ENCODE measurements around the gene ITPR3.

Gene ITPR3

DNA sequence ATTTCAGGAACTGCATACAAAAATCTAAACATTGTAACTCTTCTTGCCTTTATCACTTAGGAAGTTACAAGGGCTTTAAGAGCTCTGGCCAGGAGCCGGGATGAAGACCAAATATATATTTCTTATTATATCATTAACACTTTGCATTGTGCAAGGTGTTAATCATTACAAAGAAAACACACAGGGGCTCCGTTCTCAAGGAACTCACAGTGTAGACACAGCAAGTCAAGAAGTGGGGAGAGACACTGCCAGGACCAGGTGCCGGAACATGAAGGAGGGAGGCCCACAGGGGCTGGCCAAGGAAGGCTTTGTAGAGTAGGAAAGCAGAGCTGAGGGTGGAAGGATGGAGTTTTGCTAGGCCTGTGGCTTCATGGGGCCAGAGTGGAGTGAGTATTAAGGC lies 17.4 kb downstream of the ITPR3 start:
- no peak for DNase-seq (ENCODE audit: low spot score)

DNA sequence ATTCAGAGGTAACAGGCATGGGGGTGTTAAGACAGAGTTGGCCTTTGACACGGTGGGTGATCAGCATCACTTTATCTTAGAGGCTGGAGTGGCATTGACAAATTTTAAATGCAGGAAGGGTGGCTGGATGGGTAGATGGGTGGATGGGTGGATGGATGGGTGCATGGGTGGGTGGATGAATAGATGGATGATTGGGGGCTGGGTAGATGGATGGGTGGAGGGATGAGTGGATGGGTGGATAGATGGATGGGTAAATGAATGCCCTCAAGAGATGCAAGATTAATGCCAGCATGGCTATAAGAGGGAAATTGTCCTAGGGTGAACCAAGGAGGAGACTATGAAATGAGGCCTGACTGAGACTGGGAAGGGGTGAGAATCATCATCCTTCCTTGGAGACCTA lies 18.4 kb downstream of the ITPR3 start:
- no peak for DNase-seq (ENCODE audit: low spot score)

DNA sequence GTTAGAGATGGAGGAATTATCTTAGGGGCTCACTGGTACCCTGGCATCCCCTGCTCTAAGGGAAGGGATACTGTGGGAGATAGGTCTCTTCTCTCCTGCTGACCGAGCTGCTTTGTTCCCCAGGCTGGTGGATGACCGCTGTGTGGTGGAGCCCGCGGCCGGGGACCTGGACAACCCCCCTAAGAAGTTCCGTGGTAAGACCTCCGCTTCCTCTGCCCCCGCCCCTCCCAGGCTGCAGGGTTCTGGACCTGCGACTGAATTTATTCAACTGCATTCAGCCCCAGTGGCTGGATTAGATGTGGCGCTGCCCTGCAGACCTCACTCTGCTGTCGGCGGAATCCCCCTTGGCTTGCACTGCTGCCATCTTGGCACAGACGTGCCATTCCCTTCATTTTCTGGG lies 19.2 kb downstream of the ITPR3 start:
- no peak for DNase-seq (ENCODE audit: low spot score)

DNA sequence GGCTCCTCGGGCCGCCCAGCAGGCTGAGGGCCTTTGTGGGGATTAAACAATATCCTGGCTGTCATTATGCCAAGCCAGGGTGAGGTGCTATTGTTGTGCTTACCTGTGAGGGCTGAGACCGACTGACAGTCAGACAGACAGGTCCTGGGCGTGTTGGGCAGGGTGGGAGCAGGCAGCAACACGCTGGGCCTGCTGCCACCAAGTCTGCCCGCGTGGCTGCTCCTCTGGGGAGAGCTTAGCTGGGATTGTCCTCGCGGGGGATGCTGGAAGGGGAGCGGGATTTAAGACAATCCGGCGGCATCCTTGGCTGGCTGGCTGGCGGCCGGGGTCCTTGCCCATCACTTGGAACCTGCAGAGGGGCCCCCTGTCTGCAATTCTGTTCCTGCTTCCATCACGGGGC lies 20.0 kb downstream of the ITPR3 start:
- no peak for DNase-seq (ENCODE audit: low spot score)

DNA sequence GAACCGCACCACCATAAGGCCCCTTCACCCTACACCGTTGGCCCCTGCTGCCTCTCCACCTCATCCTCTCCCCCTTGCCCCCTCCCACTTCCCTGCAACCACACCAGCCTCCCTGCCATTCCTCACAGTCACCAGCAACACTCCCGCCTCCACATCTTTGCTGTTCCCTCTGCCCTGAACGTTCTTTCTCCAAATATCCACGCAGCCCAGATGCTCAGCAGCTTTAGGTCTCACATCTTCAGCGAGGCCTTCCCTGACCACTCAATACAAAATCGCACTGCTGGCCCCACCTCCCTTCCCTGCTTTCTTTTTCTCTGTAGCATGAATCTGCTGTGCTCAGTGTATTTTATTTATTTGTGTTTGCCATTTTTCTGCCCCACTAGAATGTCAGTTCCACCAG lies 20.5 kb downstream of the ITPR3 start:
- no peak for DNase-seq (ENCODE audit: low spot score)

DNA sequence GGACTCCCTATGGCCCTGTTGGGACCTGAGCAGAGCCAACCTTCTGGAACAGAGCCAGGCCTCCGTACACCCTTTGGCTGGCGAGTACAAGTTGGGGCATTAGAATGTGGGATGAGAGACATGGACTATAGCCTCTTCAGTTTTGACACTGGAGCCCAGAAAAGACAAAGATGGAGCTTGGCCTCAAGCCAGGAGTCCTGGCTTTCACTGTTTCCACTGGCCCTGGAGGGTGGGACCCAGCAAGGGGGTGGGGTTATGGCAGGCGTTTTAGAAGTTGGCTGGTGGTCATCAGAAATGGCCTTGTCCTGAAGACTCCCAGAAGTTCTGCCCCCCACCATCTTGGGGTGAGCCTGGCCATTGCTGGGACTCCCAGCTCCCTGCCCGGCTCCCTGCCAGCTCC lies 21.8 kb downstream of the ITPR3 start:
- DNase-seq (ENCODE audit: low spot score) = no peak

DNA sequence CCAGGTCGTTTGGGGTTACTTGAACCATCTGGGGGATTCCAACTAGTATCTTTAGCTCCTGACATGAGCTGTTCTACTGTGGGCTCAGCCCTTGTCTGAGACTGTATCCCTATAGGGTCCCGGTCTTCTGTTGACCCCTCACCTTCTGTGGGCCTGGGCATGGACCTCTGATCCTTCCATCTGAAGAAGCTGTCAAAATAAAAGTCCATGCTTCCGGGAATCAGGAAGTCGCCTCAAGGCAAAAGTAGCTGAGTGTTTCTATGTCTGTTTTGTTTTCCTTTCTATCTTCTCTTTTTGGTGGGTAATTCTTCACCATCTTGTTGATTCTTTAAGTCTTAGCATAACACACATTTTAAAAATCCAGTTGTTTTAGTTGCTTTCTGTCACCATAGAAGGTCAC lies 30.3 kb downstream of the ITPR3 start:
- no peak for DNase-seq (ENCODE audit: low spot score)

DNA sequence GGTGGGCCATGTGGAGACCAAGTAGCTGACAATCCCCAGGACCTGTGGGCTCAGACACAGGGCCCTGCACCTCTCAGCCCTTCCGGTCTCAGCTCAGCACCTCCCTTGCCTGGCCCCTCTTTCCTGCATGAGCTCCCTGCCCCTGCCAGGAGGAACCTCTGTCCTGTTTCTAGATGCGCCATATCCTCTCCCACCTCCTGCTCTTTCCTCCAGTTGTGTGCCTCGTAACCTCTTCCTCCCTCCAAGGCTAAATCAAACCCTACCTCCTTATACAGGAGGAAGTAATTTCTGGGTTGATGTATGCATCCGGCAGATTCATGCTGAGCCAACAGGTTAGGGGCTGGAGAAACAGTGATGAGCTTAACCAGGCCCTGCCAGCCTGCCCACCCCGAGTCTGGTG lies 30.9 kb downstream of the ITPR3 start:
- DNase-seq (ENCODE audit: low spot score) = no peak

DNA sequence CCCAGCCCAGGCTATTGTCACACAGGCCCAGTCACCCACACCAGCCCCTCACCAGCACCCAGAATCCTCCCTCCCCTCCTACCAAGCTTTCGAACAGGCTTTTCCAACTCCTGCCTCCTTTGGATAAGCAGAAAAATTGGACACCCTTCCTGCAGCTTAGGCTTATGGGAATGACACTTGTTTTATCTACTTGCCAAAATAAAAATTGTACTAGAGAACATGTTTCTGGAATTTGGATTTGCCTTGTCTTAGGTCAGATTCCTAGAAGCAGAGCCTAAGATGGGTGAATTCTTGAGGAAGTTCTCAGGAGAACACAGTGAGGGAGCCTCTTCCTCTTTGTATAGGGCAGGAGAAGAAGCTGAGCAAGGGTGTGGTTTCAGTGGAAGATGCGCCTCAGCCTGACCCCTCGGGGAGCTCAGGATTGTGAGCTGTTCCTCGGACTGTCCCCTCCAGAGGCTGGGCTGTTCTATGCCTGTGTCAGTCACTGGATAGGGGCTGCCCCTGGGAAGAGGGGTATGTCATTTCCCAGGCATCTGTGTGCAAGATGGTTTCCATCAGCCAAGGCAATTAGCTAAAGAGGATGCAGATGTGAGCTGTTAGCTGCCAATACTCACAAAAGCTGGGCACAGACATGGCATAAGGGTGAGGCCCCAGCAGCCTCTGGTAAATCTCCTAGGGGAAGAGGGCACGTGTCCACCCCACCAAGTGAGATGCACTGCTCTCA lies 33.9 kb downstream of the ITPR3 start:
- DNase-seq (ENCODE audit: low spot score) = no peak

DNA sequence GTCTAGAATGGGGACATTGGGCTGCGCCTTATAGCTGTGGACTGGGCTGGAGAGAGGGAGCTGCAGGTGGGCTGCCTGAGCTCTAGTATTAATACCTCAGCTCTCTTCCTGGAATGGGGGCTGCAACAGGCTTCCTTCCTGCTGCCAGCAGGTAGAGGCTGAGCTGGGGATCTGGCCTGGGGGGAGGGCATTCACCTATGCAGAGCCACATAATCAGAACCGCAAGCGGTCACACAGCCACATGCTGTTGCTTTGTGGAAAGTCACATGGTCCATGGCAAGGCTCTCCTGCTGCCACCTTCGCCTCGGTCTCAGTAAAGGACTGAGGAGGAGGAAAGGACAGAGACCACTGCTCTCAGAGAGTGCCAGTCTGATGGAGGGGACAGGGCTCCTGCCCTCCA lies 35.7 kb downstream of the ITPR3 start:
- no peak for DNase-seq (ENCODE audit: low spot score)

DNA sequence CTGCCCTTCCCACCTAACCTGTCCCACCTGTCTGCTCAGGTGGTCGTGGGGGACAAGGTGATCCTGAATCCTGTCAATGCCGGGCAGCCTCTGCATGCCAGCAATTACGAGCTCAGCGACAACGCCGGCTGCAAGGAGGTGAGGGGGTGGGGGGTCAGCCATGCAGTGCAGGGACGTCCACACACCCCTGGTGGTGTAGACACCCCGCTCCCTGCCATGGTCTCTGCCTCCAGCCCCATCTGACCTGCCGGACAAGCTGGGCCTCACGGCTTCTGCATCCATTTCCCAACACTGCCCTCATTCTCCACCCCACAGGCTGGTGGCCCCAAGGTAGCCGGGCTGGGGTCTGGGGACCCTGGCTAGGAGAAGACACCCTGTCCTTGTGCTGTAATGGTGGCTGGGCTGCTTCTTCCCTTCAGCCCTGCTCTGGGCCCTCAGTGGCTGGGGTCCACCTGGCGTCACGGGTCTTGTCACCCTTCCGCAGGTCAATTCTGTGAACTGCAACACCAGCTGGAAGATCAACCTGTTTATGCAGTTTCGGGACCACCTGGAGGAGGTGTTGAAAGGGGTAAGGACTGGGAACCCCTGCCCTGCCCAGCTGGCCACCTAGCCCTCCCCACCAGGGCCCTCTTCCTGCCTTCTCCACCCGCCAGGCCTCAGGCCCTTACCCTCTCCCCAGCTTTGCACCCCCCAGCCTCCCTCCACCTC lies 38.0 kb downstream of the ITPR3 start:
- no peak for DNase-seq (ENCODE audit: low spot score)

DNA sequence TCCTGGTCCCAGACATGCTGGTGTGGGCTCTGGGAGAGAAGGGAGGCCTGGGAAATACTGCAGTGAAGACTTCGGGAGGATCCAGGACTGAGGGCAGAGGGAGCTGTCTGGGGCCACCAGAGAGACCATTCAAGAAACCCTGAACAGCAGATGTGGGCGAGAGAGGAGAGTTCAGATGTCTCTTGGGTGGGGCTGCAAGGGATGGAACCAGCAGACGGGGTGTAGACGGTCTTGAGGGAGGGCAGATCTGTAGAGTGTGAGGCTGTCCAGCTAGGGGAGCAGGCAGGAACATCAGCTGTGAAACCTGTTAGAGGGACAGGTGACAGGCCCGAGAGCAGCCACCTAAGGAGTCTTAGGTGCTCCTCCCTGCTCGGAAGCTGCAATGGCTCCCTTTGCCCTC lies 38.9 kb downstream of the ITPR3 start:
- no peak for DNase-seq (ENCODE audit: low spot score)

DNA sequence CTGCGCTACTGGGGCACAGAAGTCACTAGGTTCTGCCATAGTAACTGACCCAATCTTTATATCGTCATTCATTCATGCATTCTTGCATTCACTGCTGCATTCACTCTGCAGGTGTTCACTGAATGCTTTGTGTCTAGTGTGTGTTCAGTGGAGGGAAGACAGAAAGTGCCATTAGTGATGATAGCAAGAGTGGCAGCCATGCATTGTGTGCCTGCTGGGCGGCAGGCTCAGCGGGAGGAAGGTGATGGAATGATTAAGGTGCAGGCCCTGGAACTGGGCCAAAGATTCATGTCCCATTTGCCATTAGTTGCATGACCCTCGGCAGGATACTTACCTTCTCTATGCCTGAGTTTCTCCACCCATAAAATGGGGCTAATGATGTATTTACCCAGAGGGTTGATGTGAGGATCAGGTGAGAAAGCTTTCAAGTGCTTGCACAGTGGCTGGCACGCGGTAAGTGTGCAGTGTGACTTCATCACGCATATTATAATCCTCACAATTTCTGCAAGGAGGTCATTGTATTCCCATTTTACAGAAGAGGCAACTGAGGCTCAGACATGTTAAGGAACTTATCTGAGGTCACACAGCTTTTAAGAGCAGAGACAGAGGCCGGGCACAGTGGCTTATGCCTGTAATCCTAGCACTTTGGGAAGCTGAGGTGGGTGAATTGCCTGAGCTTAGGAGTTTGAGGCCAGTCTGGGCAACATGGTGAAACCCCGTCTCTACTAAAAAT lies 40.1 kb downstream of the ITPR3 start:
- no peak for DNase-seq (ENCODE audit: low spot score)

DNA sequence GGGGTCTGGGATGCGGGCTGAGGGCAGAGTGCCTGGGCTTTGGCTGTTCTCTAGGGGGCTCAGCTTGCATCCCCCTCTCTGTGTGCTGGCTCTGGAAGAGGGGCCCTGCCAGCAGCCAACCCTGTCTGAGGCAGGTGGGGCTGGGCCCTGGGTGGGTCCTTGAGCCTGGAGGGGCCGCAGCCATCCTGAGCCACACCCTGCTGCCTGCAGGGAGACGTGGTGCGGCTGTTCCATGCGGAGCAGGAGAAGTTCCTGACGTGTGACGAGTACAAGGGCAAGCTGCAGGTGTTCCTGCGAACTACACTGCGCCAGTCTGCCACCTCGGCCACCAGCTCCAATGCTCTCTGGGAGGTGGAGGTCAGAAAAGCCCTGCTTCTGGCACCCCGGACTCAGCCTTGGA lies 41.2 kb downstream of the ITPR3 start:
- no peak for DNase-seq (ENCODE audit: low spot score)

DNA sequence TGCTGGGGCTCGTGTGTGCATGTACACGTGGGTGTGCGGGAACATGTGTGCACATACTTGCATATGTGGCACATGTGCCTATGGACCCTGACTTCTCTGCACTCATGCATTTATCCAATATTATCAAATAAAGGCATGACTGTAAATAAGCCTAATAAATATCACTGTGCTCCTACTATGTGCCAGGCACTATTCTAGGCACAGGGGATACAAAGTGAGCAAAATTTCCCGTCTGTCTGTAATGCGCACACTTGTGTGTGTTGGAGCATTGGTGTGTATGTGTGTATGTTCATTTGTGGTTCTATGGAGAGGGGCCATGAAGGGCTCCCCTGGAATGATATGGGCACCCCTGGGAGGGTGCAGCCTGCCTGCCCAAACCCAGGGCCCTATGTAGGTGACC lies 41.9 kb downstream of the ITPR3 start:
- DNase-seq (ENCODE audit: low spot score) = no peak

DNA sequence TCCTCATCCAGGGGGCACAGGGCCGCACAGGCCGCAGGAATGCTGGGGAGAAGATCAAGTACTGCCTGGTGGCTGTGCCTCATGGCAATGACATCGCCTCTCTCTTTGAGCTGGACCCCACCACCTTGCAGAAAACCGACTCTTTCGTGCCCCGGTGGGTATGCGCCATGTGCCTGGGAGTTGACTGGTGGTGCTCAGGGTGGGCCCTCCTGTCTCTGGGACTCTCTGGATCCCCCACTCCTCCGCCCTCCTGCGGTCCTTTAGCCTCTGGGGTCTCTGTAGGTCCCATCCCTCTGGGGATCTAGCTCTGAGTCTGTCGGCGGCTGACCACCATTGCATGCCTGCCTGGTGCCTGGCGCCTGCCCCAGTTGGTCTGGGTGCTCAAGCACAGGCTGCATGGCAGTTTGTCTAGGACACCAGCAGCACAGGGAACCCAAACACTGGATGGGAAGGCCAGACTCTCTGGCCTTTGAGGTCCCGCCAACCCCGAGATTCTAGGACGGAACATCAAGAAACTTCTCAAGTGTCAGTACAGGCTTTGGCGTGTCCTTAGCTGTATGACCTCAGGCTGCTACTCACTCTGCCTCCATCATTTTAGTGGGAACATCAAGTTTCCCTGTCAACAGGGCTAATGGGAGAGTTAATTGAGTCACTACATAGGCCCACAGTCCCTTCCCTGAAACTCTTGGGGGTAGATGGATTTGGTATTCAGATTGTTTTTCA lies 42.8 kb downstream of the ITPR3 start:
- no peak for DNase-seq (ENCODE audit: low spot score)

DNA sequence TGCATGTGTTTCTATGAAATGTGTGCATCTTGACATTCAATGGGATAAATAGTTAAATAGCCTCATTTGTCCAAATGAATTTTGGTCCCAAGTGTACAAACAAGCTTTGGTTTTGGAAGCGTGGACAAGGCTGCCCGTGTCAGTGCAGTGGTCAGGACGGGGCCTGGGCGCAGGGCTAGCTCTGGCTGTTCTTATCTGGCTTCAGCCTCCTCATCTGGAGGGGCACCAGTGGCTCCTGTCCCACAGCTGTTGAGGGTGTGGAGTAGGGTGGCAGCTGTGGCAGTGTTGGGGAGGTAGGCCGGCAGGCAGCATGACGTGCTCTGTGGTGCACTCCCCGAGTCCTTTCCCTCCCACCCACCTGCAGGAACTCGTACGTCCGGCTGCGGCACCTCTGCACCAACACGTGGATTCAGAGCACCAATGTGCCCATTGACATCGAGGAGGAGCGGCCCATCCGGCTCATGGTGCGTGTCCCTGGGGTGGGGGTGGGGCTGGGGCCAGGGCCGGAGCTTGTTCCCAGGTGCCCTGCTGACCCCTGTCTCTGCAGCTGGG lies 43.5 kb downstream of the ITPR3 start:
- DNase-seq (ENCODE audit: low spot score) = no peak

DNA sequence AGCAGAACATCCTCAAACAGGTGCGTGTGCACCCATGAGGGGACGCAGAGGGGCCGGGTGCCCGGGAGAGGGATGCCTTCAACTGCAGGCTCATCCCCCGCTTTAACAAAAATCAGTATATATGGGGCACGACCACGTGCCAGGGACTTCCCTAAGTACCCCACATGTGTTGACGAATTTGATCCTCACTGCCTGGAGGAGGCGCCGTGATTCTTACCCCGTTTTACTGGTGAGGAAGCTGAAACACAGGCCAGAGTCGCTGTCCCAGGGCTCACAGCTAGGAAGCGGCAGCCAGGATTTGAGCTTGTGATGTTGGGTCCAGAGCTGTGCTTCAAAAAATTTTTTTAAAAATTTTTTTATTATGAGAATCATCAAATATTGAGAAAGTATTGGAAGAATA lies 44.8 kb downstream of the ITPR3 start:
- no peak for DNase-seq (ENCODE audit: low spot score)

DNA sequence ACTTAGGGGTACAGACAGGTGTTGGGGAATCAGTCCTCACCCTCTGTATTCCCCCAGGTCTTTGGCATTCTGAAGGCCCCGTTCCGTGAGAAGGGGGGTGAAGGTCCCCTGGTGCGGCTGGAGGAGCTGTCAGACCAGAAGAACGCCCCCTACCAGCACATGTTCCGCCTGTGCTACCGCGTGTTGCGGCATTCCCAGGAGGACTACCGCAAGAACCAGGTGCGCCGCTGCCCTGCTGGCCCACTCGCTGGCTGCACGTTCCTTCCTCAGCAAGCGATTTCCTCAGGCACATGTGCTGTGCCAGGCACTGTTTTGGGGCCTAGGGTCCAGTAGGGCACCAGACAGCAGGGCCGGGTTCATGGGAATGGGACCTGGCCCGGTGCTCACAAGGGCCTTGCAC lies 46.0 kb downstream of the ITPR3 start:
- DNase-seq (ENCODE audit: low spot score) = no peak

DNA sequence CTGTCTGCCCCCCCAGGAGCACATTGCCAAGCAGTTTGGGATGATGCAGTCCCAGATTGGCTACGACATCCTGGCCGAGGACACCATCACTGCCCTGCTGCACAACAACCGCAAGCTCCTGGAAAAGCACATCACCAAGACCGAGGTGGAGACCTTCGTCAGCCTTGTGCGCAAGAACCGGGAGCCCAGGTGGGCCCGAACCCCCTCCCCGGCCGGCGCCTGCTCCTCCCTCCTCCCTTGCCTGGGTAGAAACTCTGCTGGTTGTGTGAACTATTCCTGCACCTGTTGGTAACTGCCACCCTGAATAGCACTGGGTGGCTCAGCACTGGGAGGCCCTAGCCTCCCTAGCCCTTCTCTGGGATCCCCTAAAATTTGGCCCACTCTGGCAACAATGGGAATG lies 46.7 kb downstream of the ITPR3 start:
- no peak for DNase-seq (ENCODE audit: low spot score)

DNA sequence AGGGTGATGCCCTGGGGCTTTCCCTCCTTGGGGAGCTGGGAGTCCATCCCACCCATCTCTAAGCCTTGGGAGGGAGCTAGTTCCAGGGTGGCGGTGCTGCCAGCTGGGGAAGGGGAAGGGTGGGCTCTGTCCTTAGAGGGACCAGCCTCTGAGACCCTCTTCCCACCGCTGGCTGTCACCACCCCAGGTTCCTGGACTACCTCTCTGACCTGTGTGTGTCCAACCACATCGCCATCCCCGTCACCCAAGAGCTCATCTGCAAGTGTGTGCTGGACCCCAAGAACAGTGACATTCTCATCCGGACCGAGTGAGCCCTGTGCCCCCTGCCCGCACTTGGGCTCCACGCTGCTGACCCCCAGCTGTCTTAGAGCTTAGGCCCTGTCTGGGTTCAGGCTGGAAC lies 47.2 kb downstream of the ITPR3 start:
- DNase-seq (ENCODE audit: low spot score) = no peak

DNA sequence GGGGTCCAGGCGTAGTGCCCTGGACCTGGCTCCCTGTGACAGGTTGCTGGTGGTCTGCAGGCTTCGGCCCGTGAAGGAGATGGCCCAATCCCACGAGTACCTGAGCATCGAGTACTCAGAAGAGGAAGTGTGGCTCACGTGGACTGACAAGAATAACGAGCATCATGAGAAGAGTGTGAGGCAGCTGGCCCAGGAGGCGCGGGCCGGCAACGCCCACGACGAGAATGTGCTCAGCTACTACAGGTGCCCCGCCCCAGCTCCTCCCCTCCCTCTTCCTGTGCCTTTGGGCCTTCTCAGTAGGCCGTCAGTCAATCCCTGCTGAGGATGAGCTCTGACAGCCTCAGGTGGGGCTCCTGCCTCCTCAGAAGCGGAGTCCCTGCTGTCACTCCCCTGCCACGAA lies 47.8 kb downstream of the ITPR3 start:
- peak; percentile 39 for DNase-seq (ENCODE audit: low spot score)
